A549 treated with RU486 at 1 μM for 4 hours (cell line): ENCODE measurements around the gene TRPM6. TPM values are rescaled to one million over a fixed set of nuclear protein-coding genes. Genes with fewer than 3 reads are reported as not detected.

Experiments used
- total RNA-seq: library from RNA; stranded (reverse); fragments of 200-300 nt; extraction: Qiagen RNA extraction; gene quantifications from 5 replicates; pipeline ENCODE4 v1.2.3, GENCODE V29; 2022; ENCODE audit warnings: low read depth

The TRPM6 gene, protein sequence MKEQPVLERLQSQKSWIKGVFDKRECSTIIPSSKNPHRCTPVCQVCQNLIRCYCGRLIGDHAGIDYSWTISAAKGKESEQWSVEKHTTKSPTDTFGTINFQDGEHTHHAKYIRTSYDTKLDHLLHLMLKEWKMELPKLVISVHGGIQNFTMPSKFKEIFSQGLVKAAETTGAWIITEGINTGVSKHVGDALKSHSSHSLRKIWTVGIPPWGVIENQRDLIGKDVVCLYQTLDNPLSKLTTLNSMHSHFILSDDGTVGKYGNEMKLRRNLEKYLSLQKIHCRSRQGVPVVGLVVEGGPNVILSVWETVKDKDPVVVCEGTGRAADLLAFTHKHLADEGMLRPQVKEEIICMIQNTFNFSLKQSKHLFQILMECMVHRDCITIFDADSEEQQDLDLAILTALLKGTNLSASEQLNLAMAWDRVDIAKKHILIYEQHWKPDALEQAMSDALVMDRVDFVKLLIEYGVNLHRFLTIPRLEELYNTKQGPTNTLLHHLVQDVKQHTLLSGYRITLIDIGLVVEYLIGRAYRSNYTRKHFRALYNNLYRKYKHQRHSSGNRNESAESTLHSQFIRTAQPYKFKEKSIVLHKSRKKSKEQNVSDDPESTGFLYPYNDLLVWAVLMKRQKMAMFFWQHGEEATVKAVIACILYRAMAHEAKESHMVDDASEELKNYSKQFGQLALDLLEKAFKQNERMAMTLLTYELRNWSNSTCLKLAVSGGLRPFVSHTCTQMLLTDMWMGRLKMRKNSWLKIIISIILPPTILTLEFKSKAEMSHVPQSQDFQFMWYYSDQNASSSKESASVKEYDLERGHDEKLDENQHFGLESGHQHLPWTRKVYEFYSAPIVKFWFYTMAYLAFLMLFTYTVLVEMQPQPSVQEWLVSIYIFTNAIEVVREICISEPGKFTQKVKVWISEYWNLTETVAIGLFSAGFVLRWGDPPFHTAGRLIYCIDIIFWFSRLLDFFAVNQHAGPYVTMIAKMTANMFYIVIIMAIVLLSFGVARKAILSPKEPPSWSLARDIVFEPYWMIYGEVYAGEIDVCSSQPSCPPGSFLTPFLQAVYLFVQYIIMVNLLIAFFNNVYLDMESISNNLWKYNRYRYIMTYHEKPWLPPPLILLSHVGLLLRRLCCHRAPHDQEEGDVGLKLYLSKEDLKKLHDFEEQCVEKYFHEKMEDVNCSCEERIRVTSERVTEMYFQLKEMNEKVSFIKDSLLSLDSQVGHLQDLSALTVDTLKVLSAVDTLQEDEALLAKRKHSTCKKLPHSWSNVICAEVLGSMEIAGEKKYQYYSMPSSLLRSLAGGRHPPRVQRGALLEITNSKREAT (N-terminal part only)
- 1.3 to 1.8 TPM (median 1.4 TPM) in 5 replicates for total RNA-seq

DNA sequence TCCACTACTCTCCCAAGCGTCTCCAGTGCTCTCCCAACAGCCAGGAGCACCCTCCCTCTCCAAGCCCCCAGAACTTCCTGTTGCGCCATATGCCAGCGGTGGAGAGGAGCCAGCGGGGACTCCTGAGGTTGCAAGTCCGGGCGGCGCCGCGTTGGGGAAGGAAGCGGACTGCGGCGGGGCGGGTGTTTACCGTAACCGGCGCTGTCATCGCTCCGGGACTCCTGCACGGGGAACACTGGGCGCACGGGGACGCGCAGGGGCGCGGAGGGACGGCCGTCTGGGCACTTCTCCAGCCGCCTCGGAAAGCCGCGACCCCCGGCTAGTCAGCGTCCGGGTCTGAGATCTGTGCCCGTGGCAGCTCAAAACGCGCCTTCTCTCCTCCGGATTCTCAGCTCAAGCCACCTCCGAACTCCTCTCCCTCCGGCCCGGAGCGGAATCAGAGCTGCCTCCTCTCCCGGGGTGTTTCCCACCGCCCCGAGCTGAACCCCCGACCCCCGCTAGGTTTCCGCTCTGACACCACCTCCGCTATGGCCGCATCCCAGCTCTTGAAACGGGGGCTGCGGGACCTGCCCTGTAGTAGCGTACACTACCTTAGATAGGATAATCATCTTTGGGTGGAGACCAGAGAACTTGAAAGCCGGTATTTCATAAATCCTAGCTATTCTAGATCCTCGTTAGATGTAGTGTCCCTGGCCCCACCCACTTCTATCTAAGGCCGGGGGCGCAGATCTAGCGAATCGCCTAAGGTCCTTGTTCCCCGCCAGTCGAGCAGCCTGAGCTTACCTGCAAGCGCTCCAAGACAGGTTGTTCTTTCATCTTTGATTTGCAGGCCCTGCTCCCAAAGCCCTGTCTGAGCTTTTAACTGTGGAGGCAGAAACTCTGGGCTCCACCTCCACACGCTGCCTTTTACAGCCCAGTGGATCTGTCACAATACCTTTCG lies at the start of gene TRPM6:
TRPM6 (minus strand) TSS at position 881 of the 940 bp plus-strand sequence; CDS start at position 816, 65 bp downstream.

Other genes starting within 250 kb of the TRPM6 start
- 7.1 to 12.0 TPM (median 11.0 TPM) in 5 replicates for gene C9orf40, start 65.0 kb upstream of the TRPM6 start, total RNA-seq
- gene CARNMT1, start 140.4 kb upstream of the TRPM6 start, total RNA-seq = 8.0 to 14.8 TPM (median 13.5 TPM) in 5 replicates
- gene NMRK1, start 200.2 kb upstream of the TRPM6 start, total RNA-seq = 4.3 to 6.1 TPM (median 5.9 TPM) in 5 replicates
- 12.6 to 17.4 TPM (median 13.9 TPM) in 5 replicates for gene OSTF1, start 200.6 kb upstream of the TRPM6 start, total RNA-seq